Endothelial cell of umbilical vein (primary cell): ENCODE measurements around the gene CT55. TPM values are rescaled to one million over a fixed set of nuclear protein-coding genes. Genes with fewer than 3 reads are reported as not detected.

Source experiments
- BruUV-seq: library from RNA; stranded (reverse); fragments of 400-500 nt; replicated peaks from 2 replicates; lab custom pipeline; 2021; lab: Mats Ljungman, UMichigan
- CTCF ChIA-PET: fragments of 300-600, 350-600 bp; sonication (Branson Sonifier 250); formaldehyde crosslinking; loops from one replicate; lab custom pipeline; 2021; ENCODE audit warnings: antibody characterized with exemption, inconsistent platforms; lab: Charles Lee
- POLR2A ChIA-PET: fragments of 300-600, 350-600 bp; sonication (Branson Sonifier 250); formaldehyde crosslinking; loops from one replicate; lab custom pipeline; 2021; ENCODE audit warnings: antibody characterized with exemption, inconsistent platforms; lab: Charles Lee
- DNase-seq: peaks from one replicate; pipeline ENCODE4 v3.0.0-alpha.2; 2011; ENCODE audit warnings: low read depth, low spot score
- FAIRE-seq: peaks from 2 replicates; lab custom pipeline; 2011; peaks lifted over from hg19 to GRCh38; lab: Jason Lieb, UNC
- H2AFZ ChIP-seq: 2 replicates; pipeline ENCODE4 v1.6.0; 2012; ENCODE audit warnings: low read depth, low read length, control low read depth, inconsistent platforms
- H3K27ac ChIP-seq: 2 replicates; pipeline ENCODE4 v1.5.1; 2011; ENCODE audit warnings: low read depth, mild to moderate bottlenecking, control low read depth, low read length, moderate library complexity; ENCODE audit not compliant: insufficient read depth
- H3K27me3 ChIP-seq, 2 experiments: 2 replicates each; pipeline versions ENCODE4 v1.6.0 to v1.6.1; 2011; ENCODE audit warnings: low read length in 2 of 2, mixed read lengths in 1 of 2; ENCODE audit not compliant: control insufficient read depth in 2 of 2, insufficient read depth in 2 of 2
- H3K36me3 ChIP-seq, 2 experiments: 2 replicates in 1 of 2; 3 replicates in 1 of 2; pipeline ENCODE4 v1.5.1; 2011; ENCODE audit warnings: low read length in 2 of 2, mild to moderate bottlenecking in 1 of 2, moderate library complexity in 1 of 2; ENCODE audit not compliant: control insufficient read depth in 2 of 2, insufficient read depth in 2 of 2; ENCODE audit errors: extremely low read depth in 1 of 2
- H3K4me1 ChIP-seq: 3 replicates; pipeline ENCODE4 v1.5.1; 2011; ENCODE audit warnings: mild to moderate bottlenecking, low read length; ENCODE audit not compliant: control insufficient read depth, insufficient read depth; ENCODE audit errors: extremely low read depth
- H3K4me2 ChIP-seq: 2 replicates; pipeline ENCODE4 v1.6.1; 2011; ENCODE audit warnings: low read length, control low read depth, mixed read lengths; ENCODE audit not compliant: insufficient read depth
- H3K4me3 ChIP-seq, 3 experiments: fragments of 200-600 bp in 1 of 3; sonication (generic), shearing (Covaris generic) in 1 of 3; replicated peaks in 1 of 3; 2 replicates each; pipeline ENCODE4 v1.5.1; 2011 to 2016; ENCODE audit warnings: control low read depth in 3 of 3, low read length in 3 of 3, mild to moderate bottlenecking in 2 of 3, inconsistent platforms in 1 of 3, low read depth in 1 of 3, moderate library complexity in 1 of 3; ENCODE audit not compliant: insufficient read depth in 1 of 3
- H3K79me2 ChIP-seq: 2 replicates; pipeline ENCODE4 v1.6.0; 2012; ENCODE audit warnings: low read length, inconsistent platforms; ENCODE audit not compliant: control insufficient read depth, insufficient read depth
- H3K9ac ChIP-seq: replicated peaks from 2 replicates; pipeline ENCODE3; 2011; ENCODE audit warnings: low read length, control low read depth; ENCODE audit not compliant: insufficient read depth; ENCODE audit errors: extremely low read depth
- H3K9me1 ChIP-seq: replicated peaks from 3 replicates; pipeline ENCODE4 v1.6.0; 2011; ENCODE audit warnings: mild to moderate bottlenecking, low read length; ENCODE audit not compliant: control insufficient read depth, insufficient read depth; ENCODE audit errors: extremely low read depth
- H3K9me3 ChIP-seq: replicated peaks from 2 replicates; pipeline ENCODE4 v1.5.1; 2012; ENCODE audit warnings: low read length, inconsistent platforms; ENCODE audit not compliant: control insufficient read depth, insufficient read depth
- H4K20me1 ChIP-seq: replicated peaks from 2 replicates; pipeline ENCODE3; 2011; ENCODE audit warnings: mild to moderate bottlenecking, low read length; ENCODE audit not compliant: control insufficient read depth, insufficient read depth; ENCODE audit errors: extremely low read depth
- EZH2 ChIP-seq: IDR thresholded peaks from 2 replicates; pipeline ENCODE4 v1.6.1; 2012; ENCODE audit warnings: borderline replicate concordance, low read depth, mild to moderate bottlenecking, moderate library complexity, low read length, inconsistent platforms; ENCODE audit not compliant: severe bottlenecking
- FOS ChIP-seq: IDR thresholded peaks from 2 replicates; pipeline ENCODE4 v1.6.1; 2011; ENCODE audit warnings: mild to moderate bottlenecking, low read length, moderate library complexity, borderline replicate concordance; ENCODE audit not compliant: insufficient read depth
- GATA2 ChIP-seq: IDR thresholded peaks from 2 replicates; pipeline ENCODE4 v1.7.0; 2011; ENCODE audit warnings: low read depth, mild to moderate bottlenecking, moderate library complexity, mixed read lengths, low read length; ENCODE audit not compliant: insufficient read length, insufficient read depth
- JUN ChIP-seq: IDR thresholded peaks from 2 replicates; pipeline ENCODE4 v1.6.1; 2011; ENCODE audit warnings: borderline replicate concordance, low read depth; ENCODE audit not compliant: insufficient read length, insufficient read depth
- MYC ChIP-seq: IDR thresholded peaks from one replicate; pipeline ENCODE4 v1.6.1; 2011; ENCODE audit warnings: mild to moderate bottlenecking, low read depth, low read length
- POLR2A ChIP-seq: IDR thresholded peaks from 2 replicates; pipeline ENCODE4 v1.6.1; 2012; ENCODE audit warnings: low read depth, mild to moderate bottlenecking, control low read depth, low read length
- POLR2AphosphoS5 ChIP-seq: IDR thresholded peaks from 2 replicates; pipeline ENCODE4 v1.6.1; 2012; ENCODE audit warnings: low read depth, mild to moderate bottlenecking, control low read depth, low read length, moderate library complexity; ENCODE audit not compliant: insufficient read depth
- dilution Hi-C: fragments of 300-500 bp; cut with MboI; formaldehyde crosslinking; loops from one replicate; pipeline ENCODE4 v1.15.0; 2019; ENCODE audit warnings: low sequenced_read_pairs; ENCODE audit not compliant: extremely low pct_ligation_motif_present
- intact Hi-C: fragments of 100-400 bp; cut with micrococcal nuclease; formaldehyde crosslinking; loops from one replicate; pipeline ENCODE4 v1.10.0; 2022
- polyA plus RNA-seq, 4 experiments: library from polyadenylated mRNA; depleted of rRNA in 3 of 4; stranded (reverse) in 3 of 4; unstranded in 1 of 4; fragments of >200 nt; gene quantifications; 2 replicates each; pipeline versions ENCODE4 v1.2.1 to v1.2.3, GENCODE V29; 2011 to 2012; ENCODE audit warnings: missing spikeins in 1 of 4
- total RNA-seq: library from RNA; stranded (reverse); gene quantifications from 2 replicates; pipeline ENCODE4 v1.2.3, GENCODE V29; 2021
- TF ChIP-seq, protein P1 (sequence below), 2 donors: IDR thresholded peaks; 1 replicate in 1 of 2; 2 replicates in 1 of 2; pipeline ENCODE4 v1.5.1; 2011; ENCODE audit warnings: low read length in 2 of 2, mild to moderate bottlenecking in 2 of 2, moderate library complexity in 2 of 2, control low read depth in 1 of 2, inconsistent platforms in 1 of 2, low read depth in 1 of 2; ENCODE audit not compliant: insufficient read depth in 1 of 2; ENCODE audit errors: extremely low read depth in 1 of 2

The CT55 gene
- total and polyA plus RNA-seq, 2 donors (not counting 3 experiments of a cell fraction or from before 2014, with no cell fraction given): not detected

DNA sequence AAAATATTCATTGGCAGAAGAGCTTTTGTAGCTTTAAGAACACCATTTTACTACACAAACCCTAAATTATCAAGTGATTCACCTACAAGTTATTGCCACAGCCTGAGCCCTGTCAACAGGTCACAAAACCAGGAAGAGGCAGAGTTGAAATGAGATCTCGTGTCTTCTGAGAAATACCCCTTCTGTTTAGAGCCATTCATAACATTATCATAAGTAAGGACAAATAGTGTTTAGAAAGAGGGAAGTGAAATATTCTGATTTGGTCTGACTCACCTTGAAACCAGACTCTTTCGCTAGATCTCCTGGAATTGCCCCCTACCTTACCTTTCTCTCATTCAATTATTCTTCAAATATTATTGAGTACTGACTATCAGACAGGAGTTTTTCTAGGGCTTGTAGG lies 56.8 kb downstream of the CT55 start:
- no peak overlapping the region for H3K27ac ChIP-seq
- H3K79me2 ChIP-seq: no peaks in the 10 kb centered on the region
- no peaks in the 10 kb centered on the region for H3K4me1 ChIP-seq
- no peak overlapping the region for H3K4me2 ChIP-seq
- no TSS peak for BruUV-seq
- H3K9me3 ChIP-seq: no peaks in the 10 kb centered on the region
- no peaks in the 10 kb centered on the region for H3K9me1 ChIP-seq
- dilution Hi-C loops: no loop called here
- TF ChIP-seq POLR2A: no peak
- no peak for TF ChIP-seq MYC
- TF ChIP-seq FOS: no peak
- TF ChIP-seq GATA2: no peak
- TF ChIP-seq EZH2: no peak
- TF ChIP-seq, protein P1, sequence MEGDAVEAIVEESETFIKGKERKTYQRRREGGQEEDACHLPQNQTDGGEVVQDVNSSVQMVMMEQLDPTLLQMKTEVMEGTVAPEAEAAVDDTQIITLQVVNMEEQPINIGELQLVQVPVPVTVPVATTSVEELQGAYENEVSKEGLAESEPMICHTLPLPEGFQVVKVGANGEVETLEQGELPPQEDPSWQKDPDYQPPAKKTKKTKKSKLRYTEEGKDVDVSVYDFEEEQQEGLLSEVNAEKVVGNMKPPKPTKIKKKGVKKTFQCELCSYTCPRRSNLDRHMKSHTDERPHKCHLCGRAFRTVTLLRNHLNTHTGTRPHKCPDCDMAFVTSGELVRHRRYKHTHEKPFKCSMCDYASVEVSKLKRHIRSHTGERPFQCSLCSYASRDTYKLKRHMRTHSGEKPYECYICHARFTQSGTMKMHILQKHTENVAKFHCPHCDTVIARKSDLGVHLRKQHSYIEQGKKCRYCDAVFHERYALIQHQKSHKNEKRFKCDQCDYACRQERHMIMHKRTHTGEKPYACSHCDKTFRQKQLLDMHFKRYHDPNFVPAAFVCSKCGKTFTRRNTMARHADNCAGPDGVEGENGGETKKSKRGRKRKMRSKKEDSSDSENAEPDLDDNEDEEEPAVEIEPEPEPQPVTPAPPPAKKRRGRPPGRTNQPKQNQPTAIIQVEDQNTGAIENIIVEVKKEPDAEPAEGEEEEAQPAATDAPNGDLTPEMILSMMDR (IDR thresholded peaks at IDR 0.05; ENCODE audit: extremely low read depth in 1 of 2, insufficient read depth in 1 of 2, low read depth in 1 of 2, low read length in 2 of 2): no peak
- H3K36me3 ChIP-seq: no peaks in the 10 kb centered on the region
- POLR2A ChIA-PET: no interaction called here
- H3K4me3 ChIP-seq: no peak overlapping the region
- no peaks in the 10 kb centered on the region for H4K20me1 ChIP-seq
- CTCF ChIA-PET: no interaction called here
- FAIRE-seq (no peak), DNase-seq (no peak)
- intact Hi-C loops: loop anchor here (10.0 kb wide), 1 partner anchor 480 kb away; no protein-coding TSS in a partner anchor
- no peak overlapping the region for H2AFZ ChIP-seq
- no peaks in the 10 kb centered on the region for H3K27me3 ChIP-seq
- H3K9ac ChIP-seq: no peak overlapping the region

DNA sequence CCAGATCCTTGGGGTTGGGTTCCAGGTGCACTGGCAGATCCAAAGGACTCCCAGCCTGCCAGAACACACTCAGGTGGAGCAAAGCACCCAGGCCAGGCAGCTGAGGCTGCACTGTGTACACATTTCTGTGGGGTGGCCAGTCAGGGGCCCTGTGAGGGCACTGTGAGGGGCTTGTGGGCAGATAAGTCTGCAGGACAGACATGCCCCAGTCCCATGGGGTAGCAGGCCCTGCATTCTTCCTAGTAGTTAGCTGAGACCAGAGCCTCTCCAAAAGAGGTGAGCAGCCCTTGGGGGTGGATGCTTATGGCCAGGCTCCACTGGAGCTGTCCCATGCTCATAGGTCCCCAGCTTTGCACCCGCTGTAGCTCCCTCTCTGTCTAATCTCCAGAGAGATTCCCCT lies 58.5 kb downstream of the CT55 start:
- Histone ChIP-seq H3K4me1 (no peaks in the 10 kb centered on the region), H3K4me3 (no peak overlapping the region), H3K9ac (no peak overlapping the region), H3K27ac (no peak overlapping the region), H4K20me1 (no peaks in the 10 kb centered on the region), H3K27me3 (peaks cover 0 to 2% of the 10 kb centered on the region in 2 experiments), H3K4me2 (no peak overlapping the region), H3K36me3 (no peaks in the 10 kb centered on the region), H3K9me3 (no peaks in the 10 kb centered on the region), H3K79me2 (no peaks in the 10 kb centered on the region), H3K9me1 (no peaks in the 10 kb centered on the region), H2AFZ (no peak overlapping the region)
- CTCF ChIA-PET: interaction anchor here (1.0 to 1.3 kb wide), 4 partner anchors 93 to 820 kb away, joined by 3 to 5 read pairs (median 3); no protein-coding TSS in a partner anchor
- TF ChIP-seq POLR2A: no peak
- TF ChIP-seq JUN: no peak
- no peak for TF ChIP-seq EZH2
- TF ChIP-seq POLR2AphosphoS5: no peak
- dilution Hi-C loops: no loop called here
- no TSS peak for BruUV-seq
- DNase-seq (no peak), FAIRE-seq (no peak)
- POLR2A ChIA-PET: no interaction called here
- intact Hi-C loops: loop anchor here (10.0 kb wide), 1 partner anchor 482 kb away; no protein-coding TSS in a partner anchor
